Chondrocyte (in vitro differentiated cells): ENCODE results near the gene TIAM2. TPM values are rescaled to one million over a fixed set of nuclear protein-coding genes. Genes with fewer than 3 reads are reported as not detected.

ENCODE experiments used
- DNase-seq: peaks from one replicate; pipeline ENCODE4 v3.0.0; 2021; ENCODE audit warnings: mixed read lengths, low spot score
- H3K27ac Mint-ChIP-seq: one replicate; pipeline ENCODE4 v1.8.0; 2021; ENCODE audit warnings: mild to moderate bottlenecking, moderate library complexity, mixed read lengths; ENCODE audit not compliant: unreplicated experiment
- H3K27me3 Mint-ChIP-seq: 2 replicates; pipeline ENCODE4 v1.8.0; 2021; ENCODE audit warnings: low read depth, mixed read lengths
- H3K36me3 Mint-ChIP-seq: 2 replicates; pipeline ENCODE4 v1.8.0; 2021; ENCODE audit warnings: low read depth, mixed read lengths
- H3K4me1 Mint-ChIP-seq: 2 replicates; pipeline ENCODE4 v1.8.0; 2021; ENCODE audit warnings: low read depth, mild to moderate bottlenecking, mixed read lengths
- H3K4me3 Mint-ChIP-seq: one replicate; pipeline ENCODE4 v1.8.0; 2021; ENCODE audit warnings: mild to moderate bottlenecking, moderate library complexity, mixed read lengths; ENCODE audit not compliant: unreplicated experiment
- H3K9me3 Mint-ChIP-seq: 2 replicates; pipeline ENCODE4 v1.8.0; 2021; ENCODE audit warnings: low read depth, mixed read lengths
- total RNA-seq: library from RNA; stranded (reverse); gene quantifications from 3 replicates; pipeline ENCODE4 v1.2.1, GENCODE V29; 2021
- TF ChIP-seq, protein P1 (sequence below): fragments of 200-600 bp; sonication (generic); IDR thresholded peaks from 2 replicates; pipeline ENCODE4 v1.5.0; 2021; ENCODE audit warnings: antibody characterized with exemption, mild to moderate bottlenecking, moderate library complexity

TIAM2 gene
- total RNA-seq, 1 donor from 2014 or later = 13.8 TPM

DNA sequence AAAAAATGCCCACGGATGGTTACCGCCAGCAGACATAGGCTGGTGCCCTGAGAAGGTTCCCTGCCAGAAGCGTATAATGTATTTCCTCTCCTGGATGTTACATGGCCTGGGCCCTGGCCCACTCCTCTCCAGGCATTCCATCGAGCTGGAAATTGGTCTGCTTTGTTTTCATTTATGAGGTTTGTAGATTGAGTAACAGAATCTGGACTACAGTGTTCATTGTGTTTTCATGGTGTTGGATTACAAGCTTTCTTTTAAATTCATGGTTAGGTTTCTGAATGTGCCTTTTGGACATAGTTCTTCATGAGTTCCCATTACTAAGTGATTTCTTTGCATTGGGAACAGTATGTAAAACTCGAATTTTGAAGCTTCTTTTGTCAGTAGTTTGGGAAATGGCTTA lies 6.4 kb downstream of the TIAM2 start:
- no peak for DNase-seq
- peaks cover 20% of the 10 kb centered on the region for H3K4me1 Mint-ChIP-seq
- no peak overlapping the region for H3K4me3 Mint-ChIP-seq
- no peak overlapping the region for H3K27ac Mint-ChIP-seq
- H3K36me3 Mint-ChIP-seq = no peaks in the 10 kb centered on the region
- TF ChIP-seq, protein P1, sequence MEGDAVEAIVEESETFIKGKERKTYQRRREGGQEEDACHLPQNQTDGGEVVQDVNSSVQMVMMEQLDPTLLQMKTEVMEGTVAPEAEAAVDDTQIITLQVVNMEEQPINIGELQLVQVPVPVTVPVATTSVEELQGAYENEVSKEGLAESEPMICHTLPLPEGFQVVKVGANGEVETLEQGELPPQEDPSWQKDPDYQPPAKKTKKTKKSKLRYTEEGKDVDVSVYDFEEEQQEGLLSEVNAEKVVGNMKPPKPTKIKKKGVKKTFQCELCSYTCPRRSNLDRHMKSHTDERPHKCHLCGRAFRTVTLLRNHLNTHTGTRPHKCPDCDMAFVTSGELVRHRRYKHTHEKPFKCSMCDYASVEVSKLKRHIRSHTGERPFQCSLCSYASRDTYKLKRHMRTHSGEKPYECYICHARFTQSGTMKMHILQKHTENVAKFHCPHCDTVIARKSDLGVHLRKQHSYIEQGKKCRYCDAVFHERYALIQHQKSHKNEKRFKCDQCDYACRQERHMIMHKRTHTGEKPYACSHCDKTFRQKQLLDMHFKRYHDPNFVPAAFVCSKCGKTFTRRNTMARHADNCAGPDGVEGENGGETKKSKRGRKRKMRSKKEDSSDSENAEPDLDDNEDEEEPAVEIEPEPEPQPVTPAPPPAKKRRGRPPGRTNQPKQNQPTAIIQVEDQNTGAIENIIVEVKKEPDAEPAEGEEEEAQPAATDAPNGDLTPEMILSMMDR = no peak
- H3K27me3 Mint-ChIP-seq = no peaks in the 10 kb centered on the region
- H3K9me3 Mint-ChIP-seq = no peaks in the 10 kb centered on the region

DNA sequence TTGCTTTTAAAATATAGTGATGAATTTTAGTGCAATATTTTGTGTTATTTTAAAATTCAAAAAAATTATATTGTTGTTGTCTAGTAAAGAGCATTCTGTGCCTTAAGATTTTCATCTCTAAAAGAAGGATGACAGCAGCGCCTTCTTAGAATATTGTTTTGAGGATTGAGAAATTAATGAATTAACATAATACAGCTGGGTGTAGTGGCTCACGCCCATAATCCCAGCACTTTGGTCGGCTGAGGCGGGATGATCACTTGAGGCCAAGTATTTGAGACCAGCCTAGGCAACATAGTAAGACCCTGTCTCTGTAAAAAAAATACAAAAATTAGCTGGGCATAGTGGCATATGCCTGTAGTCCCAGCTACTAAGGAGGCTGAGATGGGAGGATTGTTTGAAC lies 6.8 kb downstream of the TIAM2 start:
- DNase-seq = no peak
- Mint-ChIP-seq H3K36me3 (no peaks in the 10 kb centered on the region), H3K27ac (no peak overlapping the region)

DNA sequence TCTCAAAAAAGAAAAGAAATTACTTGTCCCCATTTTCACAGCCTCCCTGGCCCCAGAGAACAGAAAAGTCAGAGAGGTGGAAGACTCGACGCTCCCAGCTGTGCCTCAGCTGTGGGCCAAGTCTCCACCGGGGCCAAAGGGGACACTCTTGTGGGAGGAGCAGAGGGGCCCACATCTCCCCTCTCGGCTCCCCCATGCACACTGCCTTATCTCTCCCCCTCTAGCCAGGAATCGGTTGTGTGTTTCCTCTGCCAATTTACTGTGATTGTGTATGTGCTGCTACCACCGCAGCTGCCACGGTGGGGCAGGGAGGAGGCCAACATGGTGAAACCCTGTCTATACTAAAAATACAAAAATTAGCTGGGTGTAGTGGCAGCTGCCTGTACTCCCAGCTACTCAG lies 8.4 kb downstream of the TIAM2 start:
- TF ChIP-seq, protein P1 = no peak
- H3K27ac Mint-ChIP-seq = no peak overlapping the region
- H3K9me3 Mint-ChIP-seq = no peaks in the 10 kb centered on the region
- H3K4me3 Mint-ChIP-seq = no peak overlapping the region
- no peaks in the 10 kb centered on the region for H3K36me3 Mint-ChIP-seq
- H3K4me1 Mint-ChIP-seq = peaks cover 14% of the 10 kb centered on the region
- H3K27me3 Mint-ChIP-seq = no peaks in the 10 kb centered on the region
- DNase-seq = no peak

More for the DNA sequence above, 6.8 kb downstream of the TIAM2 start:
- TF ChIP-seq, protein P1 = no peak
- Mint-ChIP-seq H3K4me1 (peaks cover 16% of the 10 kb centered on the region), H3K4me3 (no peak overlapping the region), H3K9me3 (no peaks in the 10 kb centered on the region), H3K27me3 (no peaks in the 10 kb centered on the region)

DNA sequence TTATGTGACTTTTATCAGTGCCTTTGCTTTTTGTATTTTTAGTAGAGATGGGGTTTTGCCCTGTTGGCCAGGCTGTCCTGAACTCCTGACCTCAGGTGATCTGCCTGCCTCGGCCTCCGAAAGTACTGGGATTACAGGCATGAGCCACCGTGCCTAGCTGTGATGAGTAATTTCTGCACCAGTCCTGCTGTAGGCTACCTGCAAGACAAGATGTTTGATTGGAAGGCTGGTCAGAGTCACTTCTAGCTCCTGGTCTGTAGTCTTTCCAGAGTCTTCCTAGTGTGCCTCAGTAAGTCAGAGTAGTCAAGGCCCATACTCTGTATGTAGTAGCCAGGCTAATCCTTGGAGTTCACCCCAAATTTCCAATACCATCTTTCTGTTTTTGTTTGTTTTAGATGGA lies 8.9 kb downstream of the TIAM2 start:
- TF ChIP-seq, protein P1 = no peak
- Mint-ChIP-seq H3K4me1 (peaks cover 18% of the 10 kb centered on the region), H3K36me3 (no peaks in the 10 kb centered on the region), H3K27ac (no peak overlapping the region), H3K9me3 (no peaks in the 10 kb centered on the region), H3K4me3 (no peak overlapping the region), H3K27me3 (no peaks in the 10 kb centered on the region)
- no peak for DNase-seq

DNA sequence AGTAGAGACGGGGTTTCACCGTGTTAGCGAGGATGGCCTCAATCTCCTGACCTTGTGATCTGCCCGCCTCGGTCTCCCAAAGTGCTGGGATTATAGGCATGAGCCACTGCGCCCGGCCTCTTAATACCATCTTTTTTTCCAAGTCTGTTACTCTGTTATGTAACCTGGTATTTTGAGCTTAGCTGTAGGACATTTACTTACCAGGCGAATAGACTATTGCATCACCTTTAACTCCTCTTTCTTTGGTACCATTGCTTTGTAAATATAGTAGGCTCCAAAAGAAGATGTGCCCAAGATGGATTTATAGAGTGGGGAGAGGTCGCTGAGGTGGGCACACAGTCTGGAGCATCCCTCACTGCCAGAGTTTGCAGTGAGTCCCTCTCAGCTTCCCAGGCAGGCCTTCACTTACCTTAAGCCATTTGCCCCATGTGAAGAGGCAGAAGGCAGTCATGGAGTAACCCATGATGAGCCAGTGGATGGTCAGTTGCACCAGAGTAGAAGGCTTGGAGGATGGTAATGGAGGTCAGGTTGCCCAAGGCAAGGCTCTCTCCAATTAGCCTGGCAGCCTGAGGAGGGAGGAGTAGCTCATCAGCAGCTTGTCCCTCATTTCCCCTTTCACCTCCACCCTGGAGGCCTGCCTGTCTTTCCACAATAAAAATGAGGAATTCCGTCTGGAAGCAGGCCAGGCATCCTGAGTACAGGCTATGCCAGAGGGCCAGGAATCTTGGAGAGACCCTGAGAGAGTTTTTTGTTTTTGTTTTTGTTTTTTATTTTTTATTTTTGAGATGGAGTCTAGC lies 9.7 kb downstream of the TIAM2 start:
- Mint-ChIP-seq H3K36me3 (no peaks in the 10 kb centered on the region), H3K27ac (no peak overlapping the region), H3K4me1 (peaks cover 18% of the 10 kb centered on the region), H3K4me3 (no peak overlapping the region), H3K9me3 (no peaks in the 10 kb centered on the region), H3K27me3 (no peaks in the 10 kb centered on the region)
- TF ChIP-seq, protein P1 = no peak
- no peak for DNase-seq
